Calu3 (cell line): ENCODE results near the gene BCKDHB. TPM values are rescaled to one million over a fixed set of nuclear protein-coding genes. Genes with fewer than 3 reads are reported as not detected.

Source experiments
- BruUV-seq: library from RNA; stranded (reverse); fragments of 400-500 nt; replicated peaks from 2 replicates; lab custom pipeline; 2021; lab: Mats Ljungman, UMichigan
- CTCF ChIA-PET: fragments of 300-600 bp; sonication (Branson Sonifier 250); formaldehyde crosslinking; loops from one replicate; lab custom pipeline; 2022; ENCODE audit warnings: antibody characterized with exemption; lab: Charles Lee
- DNase-seq: peaks from one replicate; pipeline ENCODE4 v3.0.0; 2022
- H3K27ac Mint-ChIP-seq: one replicate; pipeline ENCODE4 v1.8.0; 2022; ENCODE audit warnings: mixed read lengths; ENCODE audit not compliant: unreplicated experiment
- H3K27me3 Mint-ChIP-seq: one replicate; pipeline ENCODE4 v1.8.0; 2022; ENCODE audit warnings: mixed read lengths; ENCODE audit not compliant: unreplicated experiment
- H3K36me3 Mint-ChIP-seq: one replicate; pipeline ENCODE4 v1.8.0; 2022; ENCODE audit warnings: mild to moderate bottlenecking, moderate library complexity, mixed read lengths; ENCODE audit not compliant: insufficient read depth, unreplicated experiment
- H3K4me1 Mint-ChIP-seq: one replicate; pipeline ENCODE4 v1.8.0; 2022; ENCODE audit warnings: mild to moderate bottlenecking, low read depth, mixed read lengths; ENCODE audit not compliant: unreplicated experiment
- H3K4me3 Mint-ChIP-seq: one replicate; pipeline ENCODE4 v1.8.0; 2022; ENCODE audit warnings: mild to moderate bottlenecking, low read depth, moderate library complexity, mixed read lengths; ENCODE audit not compliant: unreplicated experiment
- H3K9me3 Mint-ChIP-seq: one replicate; pipeline ENCODE4 v1.8.0; 2022; ENCODE audit warnings: low read depth, mixed read lengths; ENCODE audit not compliant: unreplicated experiment
- CTCF ChIP-seq: fragments of 200-600 bp; IDR thresholded peaks from one replicate; pipeline ENCODE4 v1.8.0; 2022; ENCODE audit warnings: antibody characterized with exemption; ENCODE audit not compliant: unreplicated experiment
- intact Hi-C: fragments of 100-400 bp; cut with micrococcal nuclease; formaldehyde crosslinking; loops from one replicate; pipeline ENCODE4 v1.10.0; 2022; ENCODE audit not compliant: unreplicated experiment
- total RNA-seq: library from RNA; stranded (reverse); gene quantifications from 2 replicates; pipeline ENCODE4 v1.2.3, GENCODE V29; 2022

BCKDHB gene
- total RNA-seq, 1 experiment from 2014 or later = 24.9 TPM

GRCh38 chr6:80165819-80166218, 59.3 kb downstream of the BCKDHB start:
- Mint-ChIP-seq H3K4me3 (no peak overlapping the region), H3K4me1 (no peaks in the 10 kb centered on the region), H3K9me3 (no peaks in the 10 kb centered on the region), H3K27me3 (no peaks in the 10 kb centered on the region), H3K27ac (no peak overlapping the region), H3K36me3 (no peaks in the 10 kb centered on the region)
- no peak for TF ChIP-seq CTCF
- no TSS peak for BruUV-seq
- CTCF ChIA-PET = no interaction called here
- intact Hi-C loops = no loop called here
- DNase-seq = no peak

- Mint-ChIP-seq H3K9me3 (no peaks in the 10 kb centered on the region), H3K4me3 (no peak overlapping the region), H3K36me3 (no peaks in the 10 kb centered on the region), H3K27me3 (no peaks in the 10 kb centered on the region), H3K4me1 (no peaks in the 10 kb centered on the region), H3K27ac (no peak overlapping the region)
- intact Hi-C loops = no loop called here
- no TSS peak for BruUV-seq
- no peak for TF ChIP-seq CTCF
- no peak for DNase-seq
- CTCF ChIA-PET = no interaction called here
These were observed 64.0 kb downstream of the BCKDHB start for GRCh38 chr6:80170433-80170832.

GRCh38 chr6:80173411-80173810, 66.9 kb downstream of the BCKDHB start:
- Mint-ChIP-seq H3K27me3 (no peaks in the 10 kb centered on the region), H3K9me3 (no peaks in the 10 kb centered on the region), H3K4me1 (no peaks in the 10 kb centered on the region), H3K27ac (no peak overlapping the region), H3K36me3 (no peaks in the 10 kb centered on the region), H3K4me3 (no peak overlapping the region)
- BruUV-seq = no TSS peak
- intact Hi-C loops = no loop called here
- CTCF ChIA-PET = interaction anchor here (0.7 kb wide), 1 partner anchor 187 kb away, joined by 6 read pairs; no protein-coding TSS in a partner anchor
- no peak for TF ChIP-seq CTCF
- DNase-seq = no peak

GRCh38 chr6:80174900-80175572, 68.6 kb downstream of the BCKDHB start:
- no TSS peak for BruUV-seq
- no peaks in the 10 kb centered on the region for H3K27me3 Mint-ChIP-seq
- no peaks in the 10 kb centered on the region for H3K36me3 Mint-ChIP-seq
- H3K4me3 Mint-ChIP-seq = no peak overlapping the region
- CTCF ChIA-PET = no interaction called here
- DNase-seq = no peak
- TF ChIP-seq CTCF = no peak
- no peaks in the 10 kb centered on the region for H3K4me1 Mint-ChIP-seq
- no peak overlapping the region for H3K27ac Mint-ChIP-seq
- intact Hi-C loops = no loop called here
- no peaks in the 10 kb centered on the region for H3K9me3 Mint-ChIP-seq
